HepG2 (cell line): Measurements from ENCODE around the gene SERPINB13. TPM values are rescaled to one million over a fixed set of nuclear protein-coding genes. Genes with fewer than 3 reads are reported as not detected.

ENCODE experiments used
- ATAC-seq: fragments of 200-7000 bp; cut with Tn5 transposase; 3 replicates; pipeline ENCODE4 v1.9.1; 2020; ENCODE audit warnings: mild to moderate bottlenecking, moderate library complexity
- BruUV-seq: library from RNA; stranded (reverse); fragments of 400-500 nt; replicated peaks from 2 replicates; lab custom pipeline; 2021; lab: Mats Ljungman, UMichigan
- CTCF ChIA-PET: fragments of 300-600 bp; formaldehyde crosslinking; extraction: SDS; loops from one replicate; lab custom pipeline; 2021; ENCODE audit warnings: low total read pairs, inconsistent platforms, low intra/inter-chr PET ratio; lab: Yijun Ruan, JAX
- POLR2A ChIA-PET: fragments of 350-600 bp; sonication (Branson Sonifier 250); formaldehyde crosslinking; loops from one replicate; lab custom pipeline; 2020; ENCODE audit warnings: antibody characterized with exemption, inconsistent platforms; lab: Yijun Ruan, JAX
- DNase-seq: peaks from one replicate; pipeline ENCODE4 v3.0.0-alpha.2; 2015; ENCODE audit warnings: low spot score
- FAIRE-seq: peaks from 3 replicates; lab custom pipeline; 2011; peaks lifted over from hg19 to GRCh38; lab: Jason Lieb, UNC
- H2AFZ ChIP-seq: one replicate; pipeline ENCODE4 v1.6.1; 2011; ENCODE audit warnings: low read length, inconsistent platforms
- H3K27ac ChIP-seq: fragments of 300-600 bp; 3 replicates; pipeline ENCODE4 v1.8.0; 2011; ENCODE audit warnings: mixed run types, mild to moderate bottlenecking, mixed read lengths, low read length, inconsistent platforms; ENCODE audit not compliant: insufficient read depth; ENCODE audit errors: extremely low read length
- H3K27me3 ChIP-seq, 2 experiments: fragments of 200-600 bp in 1 of 2; 2 replicates in 1 of 2; 3 replicates in 1 of 2; pipeline versions ENCODE4 v1.6.0 to v1.8.0; 2011; ENCODE audit warnings: low read length in 2 of 2, mild to moderate bottlenecking in 2 of 2, moderate library complexity in 2 of 2, inconsistent platforms in 1 of 2; ENCODE audit not compliant: insufficient read depth in 2 of 2, control insufficient read depth in 1 of 2
- H3K36me3 ChIP-seq, 2 experiments: fragments of 200-600 bp in 1 of 2; replicated peaks in 1 of 2; 2 replicates in 1 of 2; 3 replicates in 1 of 2; pipeline versions ENCODE4 v1.5.1 to v1.8.0; 2011; ENCODE audit warnings: low read length in 2 of 2, inconsistent platforms in 1 of 2; ENCODE audit not compliant: insufficient read depth in 2 of 2, control insufficient read depth in 1 of 2
- H3K4me1 ChIP-seq: 2 replicates; pipeline ENCODE4 v1.5.1; 2012; ENCODE audit warnings: low read length, inconsistent platforms; ENCODE audit not compliant: insufficient read depth
- H3K4me2 ChIP-seq: 2 replicates; pipeline ENCODE4 v1.6.0; 2011; ENCODE audit warnings: low read depth, low read length, inconsistent platforms
- H3K4me3 ChIP-seq, 3 experiments: fragments of 200-600 bp in 1 of 3; sonication (generic), shearing (Covaris generic) in 1 of 3; replicated peaks in 1 of 3; 2 replicates each; pipeline ENCODE4 v1.5.1; 2011 to 2016; ENCODE audit warnings: low read length in 3 of 3, inconsistent platforms in 2 of 3, low read depth in 2 of 3, mild to moderate bottlenecking in 2 of 3, control low read depth in 1 of 3, mixed read lengths in 1 of 3; ENCODE audit not compliant: insufficient read depth in 1 of 3
- H3K79me2 ChIP-seq: one replicate; pipeline ENCODE4 v1.6.1; 2011; ENCODE audit warnings: low read length, inconsistent platforms; ENCODE audit not compliant: insufficient read depth
- H3K9ac ChIP-seq: 2 replicates; pipeline ENCODE4 v1.6.0; 2011; ENCODE audit warnings: mild to moderate bottlenecking, low read depth, low read length, inconsistent platforms; ENCODE audit not compliant: insufficient read depth
- H3K9me3 ChIP-seq: 2 replicates; pipeline ENCODE4 v1.5.1; 2012; ENCODE audit warnings: mild to moderate bottlenecking, low read length
- H4K20me1 ChIP-seq: 2 replicates; pipeline ENCODE4 v1.6.0; 2011; ENCODE audit warnings: inconsistent platforms, mild to moderate bottlenecking, low read length, moderate library complexity; ENCODE audit not compliant: insufficient read depth
- CREM ChIP-seq, 2 experiments: sonication (generic) in 1 of 2; formaldehyde crosslinking in 1 of 2; IDR thresholded peaks; 2 replicates each; pipeline versions ENCODE4 v1.4.0 to v1.6.1; 2016 to 2020; ENCODE audit warnings: antibody characterized with exemption in 1 of 2, mild to moderate bottlenecking in 1 of 2, missing genetic modification reagents in 1 of 2
- FOSL1 ChIP-seq: sonication (generic); formaldehyde crosslinking; IDR thresholded peaks from 2 replicates; pipeline ENCODE4 v1.9.0; 2021; ENCODE audit warnings: missing genetic modification reagents, borderline replicate concordance
- FOXP4 ChIP-seq: sonication (generic); formaldehyde crosslinking; IDR thresholded peaks from 2 replicates; pipeline ENCODE4 v1.4.0; 2020; ENCODE audit warnings: missing genetic modification reagents
- MBNL3 ChIP-seq: fragments of 250-450 bp; sonication (Bioruptor Pico); conservative IDR thresholded peaks from 2 replicates; pipeline ENCODE4 v1.8.0; 2022; ENCODE audit warnings: mild to moderate bottlenecking, inconsistent platforms
- NCOA1 ChIP-seq: sonication (generic); formaldehyde crosslinking; IDR thresholded peaks from 2 replicates; pipeline ENCODE4 v1.9.0; 2021; ENCODE audit warnings: missing genetic modification reagents
- NR3C1 ChIP-seq: sonication (generic); formaldehyde crosslinking; IDR thresholded peaks from 2 replicates; pipeline ENCODE4 v1.4.0; 2020; ENCODE audit warnings: missing genetic modification reagents
- SRSF9 ChIP-seq: fragments of 200-400 bp; formaldehyde crosslinking; IDR thresholded peaks from 2 replicates; pipeline ENCODE4 v1.6.1; 2018; ENCODE audit warnings: borderline replicate concordance, mild to moderate bottlenecking, low read depth, low read length; ENCODE audit not compliant: insufficient read depth, poor library complexity, severe bottlenecking
- ZNF547 ChIP-seq: sonication (generic); formaldehyde crosslinking; IDR thresholded peaks from 2 replicates; pipeline ENCODE4 v1.5.1; 2020; ENCODE audit warnings: mild to moderate bottlenecking, missing genetic modification reagents
- ZNF616 ChIP-seq: sonication (generic); formaldehyde crosslinking; IDR thresholded peaks from 2 replicates; pipeline ENCODE4 v1.5.0; 2020; ENCODE audit warnings: low read depth, mild to moderate bottlenecking, missing genetic modification reagents
- WGBS: methylation state at CpG from one replicate; pipeline ENCODE4 v1.1.6; 2017; ENCODE audit warnings: low lambda C conversion rate; 5-methylcytosine and 5-hydroxymethylcytosine counted together
- in situ Hi-C: cut with HindIII; loops from 2 replicates; pipeline ENCODE4 v1.10.0; 2017; ENCODE audit warnings: low pct_unique_long_range_greater_than_20kb; ENCODE audit not compliant: extremely low pct_ligation_motif_present
- intact Hi-C: fragments of 100-400 bp; cut with micrococcal nuclease; formaldehyde crosslinking; loops from one replicate; pipeline ENCODE4 v1.10.0; 2022; ENCODE audit not compliant: unreplicated experiment
- polyA plus RNA-seq, 8 experiments: library from polyadenylated mRNA; depleted of rRNA in 3 of 8; stranded (reverse) in 7 of 8; unstranded in 1 of 8; fragments of >200 nt; fragmentation: Illumina TruSeq in 4 of 8; extraction: Trizol in 4 of 8; gene quantifications; 2 replicates each; pipeline versions ENCODE4 v1.2.1 to v1.2.3, GENCODE V29; 2011 to 2016; ENCODE audit warnings: low read depth in 4 of 8, missing spikeins in 1 of 8, mixed read lengths in 1 of 8; ENCODE audit not compliant: insufficient read depth in 1 of 8
- total RNA-seq, 5 experiments: library from RNA; depleted of rRNA; stranded (reverse); fragments of >200 nt; fragmentation: Illumina TruSeq; extraction: Trizol; gene quantifications; 2 replicates each; pipeline ENCODE4 v1.2.3, GENCODE V29; 2016; ENCODE audit warnings: low read depth in 1 of 5

SERPINB13 gene
- total and polyA plus RNA-seq, 2 of the 13 experiments (the other 11 are each of a cell fraction or from before 2014, with no cell fraction given) = not detected

- Histone ChIP-seq H3K79me2 (no peaks in the 10 kb centered on the region), H3K9me3 (no peaks in the 10 kb centered on the region), H3K4me1 (no peaks in the 10 kb centered on the region), H4K20me1 (no peaks in the 10 kb centered on the region), H3K27ac (no peak overlapping the region), H2AFZ (no peak overlapping the region), H3K4me2 (no peak overlapping the region), H3K9ac (no peak overlapping the region), H3K36me3 (no peaks in the 10 kb centered on the region), H3K27me3 (no peaks in the 10 kb centered on the region), H3K4me3 (no peak overlapping the region)
- CTCF ChIA-PET = no interaction called here
- WGBS = 0% methylated on average over 1 of the region's 1 CpG
- in situ Hi-C loops (no loop called here), intact Hi-C loops (no loop called here)
- no TSS peak for BruUV-seq
- no peak for ATAC-seq
- no peak for DNase-seq
- no peak for TF ChIP-seq FOSL1 (CRISPR knock-in tag)
- TF ChIP-seq CREM (IDR thresholded peaks at IDR 0.05) = no peak
- no peak for TF ChIP-seq CREM (CRISPR knock-in tag; IDR thresholded peaks at IDR 0.05)
- TF ChIP-seq MBNL3 = no peak
- TF ChIP-seq NCOA1 = no peak
- TF ChIP-seq NR3C1 (CRISPR knock-in tag) = no peak
- no peak for TF ChIP-seq ZNF616 (CRISPR knock-in tag)
- no peak for TF ChIP-seq FOXP4
- no peak for TF ChIP-seq ZNF547 (CRISPR knock-in tag)
- no peak for TF ChIP-seq SRSF9
- POLR2A ChIA-PET = no interaction called here
- no peak for FAIRE-seq
These were observed 34.1 kb upstream of the SERPINB13 start for GRCh38 chr18:63553081-63553480.
